Neural progenitor cell (in vitro differentiated cells): Measurements from ENCODE around the gene IKZF5.

Experiments
- EZH2 ChIP-seq: fragments of 200-600 bp; sonication (generic); IDR thresholded peaks from 2 replicates; pipeline ENCODE4 v1.6.1; 2017; ENCODE audit warnings: antibody characterized with exemption, mild to moderate bottlenecking, moderate library complexity
- EZH2phosphoT487 ChIP-seq: fragments of 200-600 bp; sonication (generic); IDR thresholded peaks from 2 replicates; pipeline ENCODE4 v1.6.1; 2017; ENCODE audit warnings: antibody characterized with exemption
- TF ChIP-seq, protein P1 (sequence below): fragments of 200-600 bp; sonication (generic); IDR thresholded peaks from 2 replicates; pipeline ENCODE4 v1.5.1; 2017; ENCODE audit warnings: antibody characterized with exemption, mild to moderate bottlenecking

DNA sequence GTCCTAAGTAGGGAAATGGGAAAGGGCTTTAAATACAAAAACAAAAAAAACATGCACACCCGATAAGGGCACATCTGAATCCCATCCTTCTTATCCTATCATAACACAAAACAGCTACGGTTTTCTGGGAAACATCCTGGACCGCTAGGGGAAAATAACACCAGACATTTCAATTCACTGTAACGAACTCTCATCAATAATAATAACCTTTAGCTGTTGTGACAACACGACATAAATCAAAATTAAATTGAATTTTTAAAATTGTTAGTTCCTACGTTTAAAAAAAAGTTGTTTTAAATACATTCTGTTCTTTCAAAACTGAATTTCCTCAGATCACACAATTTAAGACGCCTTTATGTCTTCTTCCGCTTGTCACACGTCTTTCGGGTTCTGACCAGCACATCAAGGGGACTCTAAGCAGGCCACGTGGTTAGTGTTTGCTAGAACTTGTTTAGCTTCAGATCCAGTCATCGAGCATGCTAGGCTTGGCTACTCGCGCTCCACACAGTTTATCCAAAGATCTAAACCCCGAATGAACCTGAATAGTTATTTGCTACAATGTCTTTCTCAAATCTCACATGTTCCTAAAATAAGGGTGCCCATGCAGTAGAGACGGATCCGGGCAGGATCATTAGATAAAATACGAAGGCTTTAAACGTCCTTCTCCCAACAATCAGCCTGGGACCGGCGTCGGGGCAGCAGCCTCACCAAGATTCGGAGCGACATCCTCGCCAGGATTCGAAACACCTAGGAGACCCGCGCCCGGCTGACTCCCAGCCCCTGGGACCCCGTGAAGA is 839 bp downstream of the IKZF5 start:
- TF ChIP-seq, protein P1, sequence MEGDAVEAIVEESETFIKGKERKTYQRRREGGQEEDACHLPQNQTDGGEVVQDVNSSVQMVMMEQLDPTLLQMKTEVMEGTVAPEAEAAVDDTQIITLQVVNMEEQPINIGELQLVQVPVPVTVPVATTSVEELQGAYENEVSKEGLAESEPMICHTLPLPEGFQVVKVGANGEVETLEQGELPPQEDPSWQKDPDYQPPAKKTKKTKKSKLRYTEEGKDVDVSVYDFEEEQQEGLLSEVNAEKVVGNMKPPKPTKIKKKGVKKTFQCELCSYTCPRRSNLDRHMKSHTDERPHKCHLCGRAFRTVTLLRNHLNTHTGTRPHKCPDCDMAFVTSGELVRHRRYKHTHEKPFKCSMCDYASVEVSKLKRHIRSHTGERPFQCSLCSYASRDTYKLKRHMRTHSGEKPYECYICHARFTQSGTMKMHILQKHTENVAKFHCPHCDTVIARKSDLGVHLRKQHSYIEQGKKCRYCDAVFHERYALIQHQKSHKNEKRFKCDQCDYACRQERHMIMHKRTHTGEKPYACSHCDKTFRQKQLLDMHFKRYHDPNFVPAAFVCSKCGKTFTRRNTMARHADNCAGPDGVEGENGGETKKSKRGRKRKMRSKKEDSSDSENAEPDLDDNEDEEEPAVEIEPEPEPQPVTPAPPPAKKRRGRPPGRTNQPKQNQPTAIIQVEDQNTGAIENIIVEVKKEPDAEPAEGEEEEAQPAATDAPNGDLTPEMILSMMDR, result no peak
- TF ChIP-seq EZH2, result no peak
- no peak for TF ChIP-seq EZH2phosphoT487
